ENCODE results near the gene ZNF750.
"Not testable (repeated sequence)": the region's sequence is repeated elsewhere in the genome, so short reads cannot be mapped to it uniquely, and the experiment has no call there.

ZNF750 gene

GRCh38 chr17:82790391-82790790, 49.4 kb downstream of the ZNF750 start:
- no peak for DNase-seq

GRCh38 chr17:82789806-82790205, 50.0 kb downstream of the ZNF750 start:
- DNase-seq, result no peak

- DNase-seq, result no peak
These were observed 50.7 kb downstream of the ZNF750 start for GRCh38 chr17:82789051-82789592.

GRCh38 chr17:82788206-82789001, 51.4 kb downstream of the ZNF750 start:
- no peak for DNase-seq

GRCh38 chr17:82787081-82787848, 52.6 kb downstream of the ZNF750 start:
- DNase-seq, result no peak

- DNase-seq, result no peak
These were observed 53.4 kb downstream of the ZNF750 start for GRCh38 chr17:82786427-82786826.

GRCh38 chr17:82785581-82785980, 54.2 kb downstream of the ZNF750 start:
- DNase-seq, result not testable (repeated sequence)

GRCh38 chr17:82783498-82783897, 56.3 kb downstream of the ZNF750 start:
- DNase-seq, result no peak

GRCh38 chr17:82782657-82783207, 57.1 kb downstream of the ZNF750 start:
- DNase-seq, result no peak

GRCh38 chr17:82781894-82782274, 57.9 kb downstream of the ZNF750 start:
- DNase-seq, result peak; percentile 87

GRCh38 chr17:82780971-82781893, 58.6 kb downstream of the ZNF750 start:
- DNase-seq, result no peak

- no peak for DNase-seq
These were observed 59.6 kb downstream of the ZNF750 start for GRCh38 chr17:82780195-82780594.

GRCh38 chr17:82779541-82779940, 60.3 kb downstream of the ZNF750 start:
- DNase-seq, result no peak
